KMS-11 (cell line): ENCODE measurements around the gene PPIL6.

Source experiments
- H2AFZ ChIP-seq: fragments of 200-600 bp; sonication (generic); 2 replicates; pipeline ENCODE4 v1.6.1; 2016; ENCODE audit warnings: antibody characterized with exemption, mixed run types, low read depth
- H3K27ac ChIP-seq: fragments of 200-600 bp; sonication (generic); 2 replicates; pipeline ENCODE4 v1.6.1; 2016; ENCODE audit warnings: mild to moderate bottlenecking, mixed run types
- H3K27me3 ChIP-seq: fragments of 200-600 bp; sonication (generic); 2 replicates; pipeline ENCODE4 v1.6.1; 2017; ENCODE audit warnings: mild to moderate bottlenecking, low read depth, mixed run types, moderate library complexity; ENCODE audit not compliant: insufficient read depth
- H3K36me3 ChIP-seq: fragments of 200-600 bp; sonication (generic); 2 replicates; pipeline ENCODE4 v1.6.1; 2017; ENCODE audit warnings: mild to moderate bottlenecking, mixed run types; ENCODE audit not compliant: insufficient read depth
- H3K4me1 ChIP-seq: fragments of 200-600 bp; sonication (generic); 2 replicates; pipeline ENCODE4 v1.6.1; 2016; ENCODE audit warnings: mild to moderate bottlenecking, low read depth, mixed run types; ENCODE audit not compliant: poor library complexity, severe bottlenecking
- H3K4me2 ChIP-seq: fragments of 200-600 bp; sonication (generic); 2 replicates; pipeline ENCODE4 v1.7.0; 2016; ENCODE audit warnings: mild to moderate bottlenecking, mixed run types
- H3K4me3 ChIP-seq: fragments of 200-600 bp; sonication (generic); IDR thresholded peaks from 2 replicates; pipeline ENCODE4 v1.6.1; 2017; ENCODE audit warnings: low read depth, low read length, mixed read lengths; ENCODE audit not compliant: insufficient read depth
- H3K79me2 ChIP-seq: fragments of 200-600 bp; sonication (generic); 2 replicates; pipeline ENCODE4 v1.6.1; 2016; ENCODE audit warnings: low read depth, mixed run types; ENCODE audit not compliant: insufficient read depth
- H3K9ac ChIP-seq: fragments of 200-600 bp; sonication (generic); 2 replicates; pipeline ENCODE4 v1.6.1; 2016; ENCODE audit warnings: mild to moderate bottlenecking, mixed run types
- H4K20me1 ChIP-seq: fragments of 200-600 bp; sonication (generic); 2 replicates; pipeline ENCODE4 v1.6.1; 2016; ENCODE audit warnings: mild to moderate bottlenecking, mixed run types; ENCODE audit not compliant: insufficient read depth
- CTCF ChIP-seq: fragments of 200-600 bp; sonication (generic); conservative IDR thresholded peaks from 2 replicates; pipeline ENCODE4 v1.6.1; 2017; ENCODE audit warnings: low read depth, mild to moderate bottlenecking, antibody characterized with exemption, low read length, moderate library complexity, mixed read lengths

PPIL6 gene

DNA sequence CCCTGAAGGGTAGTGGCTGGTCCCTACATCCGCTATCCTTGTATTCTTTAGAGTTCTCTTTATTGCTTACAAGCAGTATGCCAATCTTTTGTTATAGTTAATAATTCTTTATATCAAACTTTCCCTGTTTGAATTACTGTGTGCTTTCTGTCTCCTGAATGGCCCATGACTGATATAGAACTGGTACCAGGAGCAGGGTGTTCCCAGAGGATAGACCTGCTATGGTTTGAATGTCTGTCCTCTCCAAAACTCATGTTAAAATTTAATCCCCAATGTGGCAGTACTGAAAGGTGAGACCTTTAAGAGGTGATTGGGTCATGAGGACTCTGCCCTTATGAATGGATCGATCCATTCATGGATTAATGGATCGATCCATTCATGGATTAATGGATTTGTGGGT, 84.2 kb downstream of the PPIL6 start:
- no peaks in the 10 kb centered on the region for H3K36me3 ChIP-seq
- TF ChIP-seq CTCF = no peak
- no peaks in the 10 kb centered on the region for H3K4me1 ChIP-seq

DNA sequence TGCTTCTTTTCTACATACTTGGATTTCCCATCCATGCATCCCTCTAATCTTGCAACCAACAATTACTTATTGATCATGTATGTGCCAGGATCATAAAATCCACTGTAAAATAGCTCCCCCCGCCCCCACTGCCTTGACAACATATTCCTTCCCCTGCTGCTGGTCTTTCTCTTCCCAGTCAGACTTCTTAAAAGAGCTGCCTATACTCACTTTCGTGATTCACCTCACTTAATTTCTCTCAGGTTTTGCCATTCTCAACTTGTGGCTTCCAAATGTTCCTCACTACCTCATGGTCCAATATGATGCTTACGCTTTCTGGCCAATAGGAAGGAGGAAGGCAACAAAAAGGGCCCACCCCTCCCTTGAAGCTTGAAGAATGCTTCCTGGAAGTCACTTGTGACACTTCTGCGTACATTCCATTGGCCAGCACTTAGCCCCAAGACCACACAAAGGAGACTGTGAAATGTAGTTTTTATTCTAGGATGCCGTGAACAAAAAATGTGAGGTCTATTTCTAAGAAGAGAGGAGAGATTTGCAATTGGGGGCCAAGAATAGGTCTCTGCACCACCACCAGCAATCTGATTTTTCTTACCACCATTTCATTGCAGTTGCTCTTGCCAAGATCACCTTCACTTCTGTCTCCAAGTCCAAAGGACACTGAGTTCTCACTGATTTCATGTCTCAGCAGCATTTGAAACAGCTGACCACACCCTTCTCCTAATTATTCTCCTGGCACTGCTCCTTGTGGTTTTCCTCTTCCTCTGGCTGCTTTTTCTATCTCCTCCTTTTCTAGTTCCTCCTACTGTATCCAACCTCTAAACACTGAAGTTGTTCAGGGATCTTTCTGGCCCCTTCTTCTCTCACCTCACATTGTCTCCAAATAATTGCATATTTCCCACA, 88.9 kb downstream of the PPIL6 start:
- H3K4me3 ChIP-seq = no peak overlapping the region
- no peak overlapping the region for H2AFZ ChIP-seq
- no peaks in the 10 kb centered on the region for H3K36me3 ChIP-seq
- no peaks in the 10 kb centered on the region for H3K79me2 ChIP-seq
- H3K27ac ChIP-seq = no peak overlapping the region
- no peak overlapping the region for H3K9ac ChIP-seq
- TF ChIP-seq CTCF = no peak
- no peaks in the 10 kb centered on the region for H3K27me3 ChIP-seq
- no peaks in the 10 kb centered on the region for H4K20me1 ChIP-seq
- H3K4me1 ChIP-seq = no peaks in the 10 kb centered on the region
- H3K4me2 ChIP-seq = no peak overlapping the region

More for the DNA sequence above, 84.2 kb downstream of the PPIL6 start:
- H3K4me3 ChIP-seq = no peak overlapping the region
- H4K20me1 ChIP-seq = no peaks in the 10 kb centered on the region
- H3K79me2 ChIP-seq = no peaks in the 10 kb centered on the region
- no peaks in the 10 kb centered on the region for H3K27me3 ChIP-seq
- H3K27ac ChIP-seq = no peak overlapping the region
- H3K9ac ChIP-seq = no peak overlapping the region
- H2AFZ ChIP-seq = no peak overlapping the region
- no peak overlapping the region for H3K4me2 ChIP-seq

DNA sequence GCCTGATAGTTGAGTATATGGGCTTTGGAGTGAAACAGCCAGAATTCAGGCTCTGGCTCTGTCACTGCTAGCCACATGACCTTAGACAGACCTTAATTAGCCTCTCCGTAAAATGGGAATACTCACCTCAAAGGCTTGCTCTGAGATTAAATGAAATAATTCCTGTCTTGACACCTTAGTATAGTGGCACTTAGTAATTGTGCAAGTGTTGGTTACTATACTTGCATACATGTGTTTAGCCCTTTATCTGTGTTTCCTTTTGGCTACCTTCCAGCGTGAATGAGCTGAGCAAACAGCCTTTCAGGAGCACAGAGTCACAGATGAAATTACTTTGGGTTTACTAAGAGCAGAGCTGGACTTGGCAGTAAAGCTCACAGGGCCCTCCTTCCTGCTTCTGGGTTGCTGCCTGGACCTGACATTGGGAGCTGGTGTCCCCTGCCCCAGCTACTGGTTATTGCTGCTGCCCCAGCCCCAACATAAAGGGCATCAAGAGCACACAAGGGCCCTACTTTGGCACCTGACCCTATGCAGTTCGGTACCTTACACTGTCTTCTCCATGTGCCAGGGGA, 90.9 kb downstream of the PPIL6 start:
- Histone ChIP-seq H3K4me3 (no peak overlapping the region), H3K27me3 (no peaks in the 10 kb centered on the region), H3K27ac (no peak overlapping the region), H3K4me1 (no peaks in the 10 kb centered on the region), H2AFZ (no peak overlapping the region), H3K4me2 (no peak overlapping the region), H3K36me3 (no peaks in the 10 kb centered on the region), H3K9ac (no peak overlapping the region), H4K20me1 (no peaks in the 10 kb centered on the region), H3K79me2 (no peaks in the 10 kb centered on the region)
- TF ChIP-seq CTCF = no peak

DNA sequence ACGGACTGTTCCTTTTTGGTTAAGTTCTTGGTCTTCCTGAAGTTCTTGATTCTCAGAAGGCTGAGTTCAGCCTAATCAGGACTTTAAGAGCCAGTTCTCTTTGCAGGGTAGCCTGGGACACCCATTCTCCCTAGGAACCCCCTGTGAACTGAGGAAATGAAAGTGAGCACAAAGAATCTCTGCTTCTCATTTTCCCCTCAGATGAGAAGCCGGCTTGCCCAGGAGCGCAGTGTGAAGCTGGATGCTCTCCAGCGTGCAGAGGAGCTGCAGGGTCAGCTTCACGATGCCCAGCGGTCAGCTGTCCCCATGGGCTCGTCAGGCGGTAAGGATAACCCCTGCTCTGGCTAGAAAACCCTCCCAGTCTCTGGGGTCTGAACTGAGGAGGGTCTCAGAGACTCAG, 92.2 kb downstream of the PPIL6 start:
- TF ChIP-seq CTCF = no peak
- no peaks in the 10 kb centered on the region for H3K79me2 ChIP-seq
- no peaks in the 10 kb centered on the region for H3K27me3 ChIP-seq
- H2AFZ ChIP-seq = no peak overlapping the region
- no peaks in the 10 kb centered on the region for H4K20me1 ChIP-seq
- H3K4me3 ChIP-seq = no peak overlapping the region
- H3K36me3 ChIP-seq = no peaks in the 10 kb centered on the region
- no peak overlapping the region for H3K9ac ChIP-seq
- H3K4me1 ChIP-seq = no peaks in the 10 kb centered on the region
- H3K27ac ChIP-seq = no peak overlapping the region
- H3K4me2 ChIP-seq = no peak overlapping the region
